K562 (cell line): ENCODE results near the gene MRPL40. TPM values are rescaled to one million over a fixed set of nuclear protein-coding genes. Genes with fewer than 3 reads are reported as not detected.

Experiments used
- ARID2 ChIP-seq: fragments of 450-650 bp; IDR thresholded peaks from 2 replicates; pipeline ENCODE4 v1.6.1; 2017; ENCODE audit warnings: antibody characterized with exemption, mild to moderate bottlenecking
- GABPA ChIP-seq: fragments of 200-800 bp; sonication (Bioruptor generic); conservative IDR thresholded peaks from 2 replicates; pipeline ENCODE4 v1.6.1; 2016; ENCODE audit warnings: low read depth, missing genetic modification characterization, missing compliant biosample characterization
- GTF3C2 ChIP-seq: IDR thresholded peaks from 3 replicates; pipeline ENCODE4 v1.6.1; 2011; ENCODE audit warnings: borderline replicate concordance, mild to moderate bottlenecking, moderate library complexity; ENCODE audit not compliant: insufficient read length; ENCODE audit errors: extremely low read depth
- L3MBTL2 ChIP-seq: fragments of 450-650 bp; IDR thresholded peaks from 2 replicates; pipeline ENCODE4 v1.6.1; 2016; ENCODE audit warnings: mild to moderate bottlenecking, moderate library complexity
- NFIX ChIP-seq: fragments of 250-450 bp; sonication (Bioruptor Pico); IDR thresholded peaks from 2 replicates; pipeline ENCODE4 v1.4.0; 2020; ENCODE audit warnings: low read depth, mild to moderate bottlenecking, moderate library complexity
- NR2F6 ChIP-seq: fragments of 450-650 bp; formaldehyde crosslinking; IDR thresholded peaks from 2 replicates; pipeline ENCODE4 v1.4.0; 2020; ENCODE audit warnings: mild to moderate bottlenecking
- SMAD1 ChIP-seq: fragments of 150-350 bp; IDR thresholded peaks from 2 replicates; pipeline ENCODE4 v1.6.1; 2014; ENCODE audit warnings: low read length, low read depth; ENCODE audit not compliant: partially characterized antibody
- STAT5A ChIP-seq: IDR thresholded peaks from 2 replicates; pipeline ENCODE4 v1.6.1; 2012; ENCODE audit warnings: low read length, inconsistent platforms, borderline replicate concordance
- ZBTB40 ChIP-seq, 2 experiments: fragments of 450-650 bp in 1 of 2; sonication (generic) in 1 of 2; formaldehyde crosslinking in 1 of 2; IDR thresholded peaks; 2 replicates each; pipeline versions ENCODE4 v1.7.1 to v1.9.0; 2016 to 2022; ENCODE audit warnings: inconsistent platforms in 1 of 2, mild to moderate bottlenecking in 1 of 2, missing genetic modification reagents in 1 of 2
- ZFPM2 ChIP-seq: fragments of 250-450 bp; sonication (Bioruptor Pico); IDR thresholded peaks from 2 replicates; pipeline ENCODE4 v1.5.1; 2022; ENCODE audit warnings: mild to moderate bottlenecking
- ZNF785 ChIP-seq: fragments of 250-450 bp; sonication (Bioruptor Pico); IDR thresholded peaks from 2 replicates; pipeline ENCODE4 v1.4.0; 2020; ENCODE audit warnings: mild to moderate bottlenecking
- polyA plus RNA-seq, 8 experiments: library from polyadenylated mRNA; depleted of rRNA in 4 of 8; stranded (reverse) in 5 of 8; unstranded in 3 of 8; fragments of >200 nt; fragmentation: Nextera tagmentation in 2 of 8; fragmentation: Illumina TruSeq in 1 of 8; extraction: Ambion mirVana in 2 of 8; extraction: Trizol in 1 of 8; gene quantifications; 2 replicates each; pipeline versions ENCODE4 v1.2.1 to v1.2.3, GENCODE V29; 2011 to 2014; ENCODE audit warnings: inconsistent platforms in 1 of 8, missing spikeins in 1 of 8
- total RNA-seq, 7 experiments: library from RNA; depleted of rRNA in 6 of 7; stranded (reverse); fragments of >200 nt in 6 of 7; fragmentation: Illumina TruSeq in 2 of 7; extraction: Trizol in 2 of 7; gene quantifications; 2 replicates each; pipeline versions ENCODE4 v1.2.1 to v1.2.3, GENCODE V29; 2011 to 2021; ENCODE audit warnings: low replicate concordance in 1 of 7
- TF ChIP-seq, protein P1 (sequence below): fragments of 250-450 bp; sonication (Bioruptor Pico); IDR thresholded peaks from 2 replicates; pipeline ENCODE4 v1.5.1; 2021; ENCODE audit warnings: mild to moderate bottlenecking
- TF ChIP-seq, protein P2 (sequence below): fragments of 250-450 bp; sonication (Bioruptor Pico); IDR thresholded peaks from 2 replicates; pipeline ENCODE4 v1.8.0; 2021; ENCODE audit warnings: borderline replicate concordance, mild to moderate bottlenecking, moderate library complexity; ENCODE audit not compliant: poor library complexity, severe bottlenecking

The MRPL40 gene
- total and polyA plus RNA-seq, 9 of the 15 experiments (the other 6 are each of a cell fraction or from before 2014, with no cell fraction given) = 132 to 652 (median 208) TPM

DNA sequence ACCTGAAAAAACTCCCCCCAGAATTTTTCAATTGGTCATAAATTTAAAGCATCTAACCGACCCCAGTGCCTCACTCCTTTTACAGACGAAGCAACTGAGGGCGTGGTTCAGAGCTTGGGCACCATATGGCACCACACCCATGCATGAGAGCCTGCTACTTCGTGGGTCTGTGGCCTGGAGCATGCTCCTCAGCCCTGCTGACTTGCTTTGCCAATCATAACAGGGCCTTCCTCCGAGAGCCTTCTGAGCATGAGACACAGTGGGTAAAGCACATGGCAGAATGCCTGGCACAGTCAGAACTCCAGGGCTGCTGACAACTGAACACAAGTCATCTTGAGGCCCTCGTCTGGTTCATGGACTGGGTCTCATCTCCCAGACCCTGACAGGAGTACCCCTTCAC, 34.1 kb upstream of the MRPL40 start (continued):
- TF ChIP-seq ZBTB40 (IDR thresholded peaks at IDR 0.05) (no peak), ZBTB40 (CRISPR knock-in tag; IDR thresholded peaks at IDR 0.05) (0 out of 2 replicates have a peak, but pooled peaks have one; percentile 43), SMAD1 (no peak), NR2F6 (CRISPR knock-in tag) (no peak), GABPA (tag) (no peak), ZFPM2 (0 out of 2 replicates have a peak, but pooled peaks have one; percentile 53), ARID2 (no peak), STAT5A (no peak), GTF3C2 (no peak), NFIX (0 out of 2 replicates have a peak, but pooled peaks have one; percentile 9), ZNF785 (no peak), L3MBTL2 (peak; percentile 25; the same call in 1 of the 2 replicates)
- TF ChIP-seq, protein P1, sequence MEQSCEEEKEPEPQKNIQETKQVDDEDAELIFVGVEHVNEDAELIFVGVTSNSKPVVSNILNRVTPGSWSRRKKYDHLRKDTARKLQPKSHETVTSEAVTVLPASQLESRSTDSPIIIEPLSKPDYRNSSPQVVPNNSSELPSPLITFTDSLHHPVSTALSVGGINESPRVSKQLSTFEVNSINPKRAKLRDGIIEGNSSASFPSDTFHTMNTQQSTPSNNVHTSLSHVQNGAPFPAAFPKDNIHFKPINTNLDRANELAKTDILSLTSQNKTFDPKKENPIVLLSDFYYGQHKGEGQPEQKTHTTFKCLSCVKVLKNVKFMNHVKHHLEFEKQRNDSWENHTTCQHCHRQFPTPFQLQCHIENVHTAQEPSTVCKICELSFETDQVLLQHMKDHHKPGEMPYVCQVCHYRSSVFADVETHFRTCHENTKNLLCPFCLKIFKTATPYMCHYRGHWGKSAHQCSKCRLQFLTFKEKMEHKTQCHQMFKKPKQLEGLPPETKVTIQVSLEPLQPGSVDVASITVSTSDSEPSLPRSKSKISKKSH (CRISPR knock-in tag) = no peak
- TF ChIP-seq, protein P2, sequence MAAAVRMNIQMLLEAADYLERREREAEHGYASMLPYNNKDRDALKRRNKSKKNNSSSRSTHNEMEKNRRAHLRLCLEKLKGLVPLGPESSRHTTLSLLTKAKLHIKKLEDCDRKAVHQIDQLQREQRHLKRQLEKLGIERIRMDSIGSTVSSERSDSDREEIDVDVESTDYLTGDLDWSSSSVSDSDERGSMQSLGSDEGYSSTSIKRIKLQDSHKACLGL (CRISPR knock-in tag) = peak; percentile 28
